Panc1 (cell line): Measurements from ENCODE around the gene RPS6KA3. TPM values are rescaled to one million over a fixed set of nuclear protein-coding genes. Genes with fewer than 3 reads are reported as not detected.

ENCODE experiments used
- ATAC-seq: fragments of 200-7000 bp; cut with Tn5 transposase; 2 replicates; pipeline ENCODE4 v1.9.1; 2020; ENCODE audit warnings: mild to moderate bottlenecking, moderate library complexity
- BruUV-seq: library from RNA; stranded (reverse); fragments of 400-500 nt; replicated peaks from 2 replicates; lab custom pipeline; 2021; lab: Mats Ljungman, UMichigan
- CTCF ChIA-PET: fragments of 300-600 bp; sonication (Branson Sonifier 250); formaldehyde crosslinking; loops from one replicate; lab custom pipeline; 2022; ENCODE audit warnings: antibody characterized with exemption; lab: Charles Lee
- POLR2A ChIA-PET: fragments of 300-600 bp; sonication (Branson Sonifier 250); formaldehyde crosslinking; loops from one replicate; lab custom pipeline; 2022; ENCODE audit warnings: antibody characterized with exemption; lab: Charles Lee
- DNase-seq: peaks from one replicate; pipeline ENCODE4 v3.0.0-alpha.2; 2010; ENCODE audit warnings: low read depth, low spot score
- H3K27ac ChIP-seq: 2 replicates; pipeline ENCODE4 v1.5.1; 2011; ENCODE audit warnings: mild to moderate bottlenecking, low read length, inconsistent platforms
- H3K27me3 ChIP-seq: fragments of 200-500 bp; sonication (Bioruptor generic); 2 replicates; pipeline ENCODE4 v1.6.0; 2014; ENCODE audit warnings: low read length, inconsistent platforms; ENCODE audit not compliant: control insufficient read depth, insufficient read depth
- H3K36me3 ChIP-seq: fragments of 200-500 bp; sonication (Bioruptor generic); 2 replicates; pipeline ENCODE4 v1.5.1; 2014; ENCODE audit warnings: inconsistent platforms, mild to moderate bottlenecking, low read length, moderate library complexity; ENCODE audit not compliant: control insufficient read depth, insufficient read depth
- H3K4me1 ChIP-seq: 2 replicates; pipeline ENCODE4 v1.5.1; 2011; ENCODE audit warnings: inconsistent platforms, mild to moderate bottlenecking, low read length, moderate library complexity; ENCODE audit not compliant: control insufficient read depth, insufficient read depth
- H3K4me3 ChIP-seq, 2 experiments: 2 replicates each; pipeline ENCODE4 v1.5.1; 2011 to 2012; ENCODE audit warnings: low read depth in 2 of 2, low read length in 2 of 2, mild to moderate bottlenecking in 2 of 2, inconsistent platforms in 1 of 2, moderate library complexity in 1 of 2
- H3K9me3 ChIP-seq: fragments of 200-500 bp; sonication (Bioruptor generic); 2 replicates; pipeline ENCODE4 v1.5.1; 2014; ENCODE audit warnings: low read depth, mild to moderate bottlenecking, inconsistent platforms, low read length, moderate library complexity; ENCODE audit not compliant: control insufficient read depth, insufficient read depth
- CTCF ChIP-seq: fragments of 450-650 bp; IDR thresholded peaks from 2 replicates; pipeline ENCODE4 v1.5.1; 2017; ENCODE audit warnings: mild to moderate bottlenecking
- POLR2AphosphoS5 ChIP-seq: IDR thresholded peaks from 2 replicates; pipeline ENCODE4 v1.6.1; 2012; ENCODE audit warnings: mild to moderate bottlenecking, low read depth, low read length, moderate library complexity
- REST ChIP-seq, 2 experiments: IDR thresholded peaks; 2 replicates each; pipeline ENCODE4 v1.6.1; 2011 to 2012; ENCODE audit warnings: low read depth in 2 of 2, control low read depth in 1 of 2, low read length in 1 of 2, mild to moderate bottlenecking in 1 of 2, moderate library complexity in 1 of 2; ENCODE audit not compliant: insufficient read depth in 1 of 2
- SIN3A ChIP-seq: IDR thresholded peaks from 2 replicates; pipeline ENCODE4 v1.6.1; 2012; ENCODE audit warnings: low read depth, mild to moderate bottlenecking, low read length, moderate library complexity, borderline replicate concordance; ENCODE audit not compliant: insufficient read depth
- TCF7L2 ChIP-seq: IDR thresholded peaks from 2 replicates; pipeline ENCODE4 v1.6.1; 2011; ENCODE audit warnings: mild to moderate bottlenecking, low read depth, low read length, inconsistent platforms
- in situ Hi-C: cut with HindIII; loops from 2 replicates; pipeline ENCODE4 v1.10.0; 2016; ENCODE audit warnings: low sequenced_read_pairs, low pct_unique_long_range_greater_than_20kb
- intact Hi-C: fragments of 100-400 bp; cut with micrococcal nuclease; formaldehyde crosslinking; loops from one replicate; pipeline ENCODE4 v1.10.0; 2022; ENCODE audit not compliant: unreplicated experiment
- total RNA-seq: library from RNA; stranded (reverse); gene quantifications from one replicate; pipeline ENCODE4 v1.2.1, GENCODE V29; 2021; ENCODE audit not compliant: unreplicated experiment

Gene RPS6KA3
- total RNA-seq, 1 experiment from 2014 or later, result 40.5 TPM

GRCh38 chrX:20260885-20261284 is 5.8 kb downstream of the RPS6KA3 start:
- intact Hi-C loops (no loop called here), in situ Hi-C loops (no loop called here)
- peaks cover 8% of the 10 kb centered on the region for H3K4me1 ChIP-seq
- H3K27ac ChIP-seq, result no peak overlapping the region
- H3K9me3 ChIP-seq, result no peaks in the 10 kb centered on the region
- no peak overlapping the region for H3K4me3 ChIP-seq
- ChIA-PET POLR2A (no interaction called here), CTCF (no interaction called here)
- H3K36me3 ChIP-seq, result no peaks in the 10 kb centered on the region
- TF ChIP-seq REST (IDR thresholded peaks at IDR 0.05; ENCODE audit: insufficient read depth in 1 of 2, low read depth in 2 of 2, low read length in 1 of 2), result no peak
- no peak for TF ChIP-seq TCF7L2
- TF ChIP-seq SIN3A, result no peak
- TF ChIP-seq POLR2AphosphoS5, result no peak
- no peaks in the 10 kb centered on the region for H3K27me3 ChIP-seq
- no TSS peak for BruUV-seq
- DNase-seq, result no peak
- no peak for ATAC-seq

GRCh38 chrX:20254712-20255299 is 11.9 kb downstream of the RPS6KA3 start:
- no peaks in the 10 kb centered on the region for H3K9me3 ChIP-seq
- ChIA-PET CTCF (no interaction called here), POLR2A (no interaction called here)
- H3K27ac ChIP-seq, result no peak overlapping the region
- no peaks in the 10 kb centered on the region for H3K27me3 ChIP-seq
- no peaks in the 10 kb centered on the region for H3K4me1 ChIP-seq
- H3K36me3 ChIP-seq, result no peaks in the 10 kb centered on the region
- intact Hi-C loops (no loop called here), in situ Hi-C loops (no loop called here)
- DNase-seq (no peak), ATAC-seq (no peak)
- TF ChIP-seq SIN3A, result no peak
- no peak overlapping the region for H3K4me3 ChIP-seq
- no TSS peak for BruUV-seq

GRCh38 chrX:20253232-20253543 is 13.5 kb downstream of the RPS6KA3 start:
- Histone ChIP-seq H3K4me3 (no peak overlapping the region), H3K27ac (no peak overlapping the region), H3K27me3 (no peaks in the 10 kb centered on the region), H3K9me3 (no peaks in the 10 kb centered on the region), H3K4me1 (no peaks in the 10 kb centered on the region), H3K36me3 (no peaks in the 10 kb centered on the region)
- no peak for TF ChIP-seq TCF7L2
- TF ChIP-seq REST (IDR thresholded peaks at IDR 0.05; ENCODE audit: insufficient read depth in 1 of 2, low read depth in 2 of 2, low read length in 1 of 2), result no peak
- peak; percentile 32 for TF ChIP-seq CTCF
- no peak for TF ChIP-seq SIN3A
- no peak for TF ChIP-seq POLR2AphosphoS5
- ATAC-seq (no peak; the same call in 1 of the 2 replicates), DNase-seq (no peak)
- BruUV-seq, result no TSS peak
- intact Hi-C loops (loop anchor here (2.0 kb wide), 1 partner anchor 190 kb away; no protein-coding TSS in a partner anchor), in situ Hi-C loops (no loop called here)
- ChIA-PET CTCF (no interaction called here), POLR2A (no interaction called here)
